ENCODE measurements around the gene LRRC7. TPM values are rescaled to one million over a fixed set of nuclear protein-coding genes. Genes with fewer than 3 reads are reported as not detected.

Gene LRRC7
- total and polyA plus RNA-seq, 2 experiments from 2014 or later, result 1.2 TPM; not detected in 1

DNA sequence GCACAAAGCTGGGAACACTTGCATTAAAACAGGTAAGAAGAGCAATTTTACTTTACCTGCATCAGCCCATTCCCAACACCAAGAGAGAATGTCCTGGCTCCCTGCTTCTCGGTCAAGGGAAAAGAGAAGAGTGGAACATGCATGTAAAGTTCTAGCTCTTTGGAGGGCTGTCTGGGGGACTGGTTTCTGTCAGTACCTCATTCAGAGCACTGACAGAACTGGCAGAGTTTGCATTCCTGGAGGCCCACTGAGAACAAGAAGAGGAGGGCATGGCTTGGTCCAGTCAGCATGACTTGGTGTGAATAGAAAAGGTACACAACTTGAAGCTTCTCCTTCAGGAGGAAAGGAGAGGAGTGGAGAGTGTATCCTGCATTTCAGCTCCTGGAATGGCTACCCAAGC is 83.9 kb downstream of the LRRC7 start (continued):
- TF ChIP-seq, protein P1, sequence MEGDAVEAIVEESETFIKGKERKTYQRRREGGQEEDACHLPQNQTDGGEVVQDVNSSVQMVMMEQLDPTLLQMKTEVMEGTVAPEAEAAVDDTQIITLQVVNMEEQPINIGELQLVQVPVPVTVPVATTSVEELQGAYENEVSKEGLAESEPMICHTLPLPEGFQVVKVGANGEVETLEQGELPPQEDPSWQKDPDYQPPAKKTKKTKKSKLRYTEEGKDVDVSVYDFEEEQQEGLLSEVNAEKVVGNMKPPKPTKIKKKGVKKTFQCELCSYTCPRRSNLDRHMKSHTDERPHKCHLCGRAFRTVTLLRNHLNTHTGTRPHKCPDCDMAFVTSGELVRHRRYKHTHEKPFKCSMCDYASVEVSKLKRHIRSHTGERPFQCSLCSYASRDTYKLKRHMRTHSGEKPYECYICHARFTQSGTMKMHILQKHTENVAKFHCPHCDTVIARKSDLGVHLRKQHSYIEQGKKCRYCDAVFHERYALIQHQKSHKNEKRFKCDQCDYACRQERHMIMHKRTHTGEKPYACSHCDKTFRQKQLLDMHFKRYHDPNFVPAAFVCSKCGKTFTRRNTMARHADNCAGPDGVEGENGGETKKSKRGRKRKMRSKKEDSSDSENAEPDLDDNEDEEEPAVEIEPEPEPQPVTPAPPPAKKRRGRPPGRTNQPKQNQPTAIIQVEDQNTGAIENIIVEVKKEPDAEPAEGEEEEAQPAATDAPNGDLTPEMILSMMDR (conservative IDR thresholded peaks at IDR 0.05; ENCODE audit: low read depth in 2 of 2), result no peak
- no peak for TF ChIP-seq POLR2AphosphoS5 (IDR thresholded peaks at IDR 0.05; ENCODE audit: low read depth)
- TF ChIP-seq EZH2phosphoT487 (IDR thresholded peaks at IDR 0.05; ENCODE audit: unreplicated experiment), result no peak
- TF ChIP-seq, protein P2, sequence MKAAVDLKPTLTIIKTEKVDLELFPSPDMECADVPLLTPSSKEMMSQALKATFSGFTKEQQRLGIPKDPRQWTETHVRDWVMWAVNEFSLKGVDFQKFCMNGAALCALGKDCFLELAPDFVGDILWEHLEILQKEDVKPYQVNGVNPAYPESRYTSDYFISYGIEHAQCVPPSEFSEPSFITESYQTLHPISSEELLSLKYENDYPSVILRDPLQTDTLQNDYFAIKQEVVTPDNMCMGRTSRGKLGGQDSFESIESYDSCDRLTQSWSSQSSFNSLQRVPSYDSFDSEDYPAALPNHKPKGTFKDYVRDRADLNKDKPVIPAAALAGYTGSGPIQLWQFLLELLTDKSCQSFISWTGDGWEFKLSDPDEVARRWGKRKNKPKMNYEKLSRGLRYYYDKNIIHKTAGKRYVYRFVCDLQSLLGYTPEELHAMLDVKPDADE (IDR thresholded peaks at IDR 0.05), result no peak
- TF ChIP-seq EZH2 (IDR thresholded peaks at IDR 0.05; ENCODE audit: low read depth, unreplicated experiment), result no peak
- TF ChIP-seq ZNF331 (CRISPR knock-in tag; IDR thresholded peaks at IDR 0.05; ENCODE audit: low read depth), result no peak
- TF ChIP-seq ZNF114 (CRISPR knock-in tag; IDR thresholded peaks at IDR 0.05), result no peak
- no peak for TF ChIP-seq NANOG (IDR thresholded peaks at IDR 0.05; ENCODE audit: borderline replicate concordance)

DNA sequence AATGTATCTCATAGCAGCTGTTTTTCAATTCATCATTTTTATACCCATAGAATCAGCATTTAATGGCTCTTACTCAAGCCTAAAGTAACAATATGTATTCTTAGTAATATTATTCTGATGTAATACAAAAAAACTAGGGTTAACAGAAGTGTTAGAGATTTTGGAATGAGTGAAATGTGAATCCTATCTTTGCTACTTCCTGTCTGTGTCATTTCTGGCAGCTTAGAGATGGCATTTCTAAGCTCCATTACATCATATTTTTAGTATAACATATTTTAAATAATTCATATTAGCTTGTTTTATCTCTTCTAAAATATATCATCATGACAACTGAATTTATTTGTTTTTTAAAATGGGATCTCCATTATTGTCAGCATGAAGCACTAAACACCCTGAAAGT is 90.2 kb downstream of the LRRC7 start:
- Histone ChIP-seq H4K20me1 (replicated peaks; ENCODE audit: insufficient read depth) (no peaks in the 10 kb centered on the region), H2AFZ (no peak overlapping the region), H3K27ac (ENCODE audit: low read depth) (no peak overlapping the region), H3F3A (replicated peaks; ENCODE audit: low read depth) (no peaks in the 10 kb centered on the region), H3K4me2 (no peak overlapping the region), H3K9me2 (ENCODE audit: insufficient read depth) (no peaks in the 10 kb centered on the region), H3K36me3 (ENCODE audit: insufficient read depth) (no peaks in the 10 kb centered on the region), H3K27me3 (ENCODE audit: insufficient read depth) (no peaks in the 10 kb centered on the region), H3K4me3 (no peak overlapping the region), H3K79me2 (replicated peaks; ENCODE audit: insufficient read depth) (no peaks in the 10 kb centered on the region), H3K4me1 (ENCODE audit: insufficient read depth) (no peaks in the 10 kb centered on the region)
- Mint-ChIP-seq H3K4me3 (no peak overlapping the region), H3K9me3 (no peaks in the 10 kb centered on the region), H3K27ac (no peak overlapping the region), H3K36me3 (ENCODE audit: low read depth) (no peaks in the 10 kb centered on the region), H3K4me1 (no peaks in the 10 kb centered on the region), H3K27me3 (ENCODE audit: insufficient read depth, low read depth, poor library complexity) (no peaks in the 10 kb centered on the region)
- no peak for DNase-seq (ENCODE audit: low spot score)
- no peak for ATAC-seq
- TF ChIP-seq POLR2AphosphoS5 (IDR thresholded peaks at IDR 0.05; ENCODE audit: low read depth) (no peak), CREB1 (CRISPR knock-in tag; IDR thresholded peaks at IDR 0.05; ENCODE audit: low read depth) (no peak), ZNF114 (CRISPR knock-in tag; IDR thresholded peaks at IDR 0.05) (no peak), JUNB (IDR thresholded peaks at IDR 0.05; ENCODE audit: unreplicated experiment) (no peak), ZNF331 (CRISPR knock-in tag; IDR thresholded peaks at IDR 0.05; ENCODE audit: low read depth) (no peak), EZH2phosphoT487 (IDR thresholded peaks at IDR 0.05; ENCODE audit: unreplicated experiment) (no peak), NANOG (IDR thresholded peaks at IDR 0.05; ENCODE audit: borderline replicate concordance) (no peak)
- TF ChIP-seq, protein P1 (conservative IDR thresholded peaks at IDR 0.05; ENCODE audit: low read depth in 2 of 2), result no peak
- TF ChIP-seq, protein P3, sequence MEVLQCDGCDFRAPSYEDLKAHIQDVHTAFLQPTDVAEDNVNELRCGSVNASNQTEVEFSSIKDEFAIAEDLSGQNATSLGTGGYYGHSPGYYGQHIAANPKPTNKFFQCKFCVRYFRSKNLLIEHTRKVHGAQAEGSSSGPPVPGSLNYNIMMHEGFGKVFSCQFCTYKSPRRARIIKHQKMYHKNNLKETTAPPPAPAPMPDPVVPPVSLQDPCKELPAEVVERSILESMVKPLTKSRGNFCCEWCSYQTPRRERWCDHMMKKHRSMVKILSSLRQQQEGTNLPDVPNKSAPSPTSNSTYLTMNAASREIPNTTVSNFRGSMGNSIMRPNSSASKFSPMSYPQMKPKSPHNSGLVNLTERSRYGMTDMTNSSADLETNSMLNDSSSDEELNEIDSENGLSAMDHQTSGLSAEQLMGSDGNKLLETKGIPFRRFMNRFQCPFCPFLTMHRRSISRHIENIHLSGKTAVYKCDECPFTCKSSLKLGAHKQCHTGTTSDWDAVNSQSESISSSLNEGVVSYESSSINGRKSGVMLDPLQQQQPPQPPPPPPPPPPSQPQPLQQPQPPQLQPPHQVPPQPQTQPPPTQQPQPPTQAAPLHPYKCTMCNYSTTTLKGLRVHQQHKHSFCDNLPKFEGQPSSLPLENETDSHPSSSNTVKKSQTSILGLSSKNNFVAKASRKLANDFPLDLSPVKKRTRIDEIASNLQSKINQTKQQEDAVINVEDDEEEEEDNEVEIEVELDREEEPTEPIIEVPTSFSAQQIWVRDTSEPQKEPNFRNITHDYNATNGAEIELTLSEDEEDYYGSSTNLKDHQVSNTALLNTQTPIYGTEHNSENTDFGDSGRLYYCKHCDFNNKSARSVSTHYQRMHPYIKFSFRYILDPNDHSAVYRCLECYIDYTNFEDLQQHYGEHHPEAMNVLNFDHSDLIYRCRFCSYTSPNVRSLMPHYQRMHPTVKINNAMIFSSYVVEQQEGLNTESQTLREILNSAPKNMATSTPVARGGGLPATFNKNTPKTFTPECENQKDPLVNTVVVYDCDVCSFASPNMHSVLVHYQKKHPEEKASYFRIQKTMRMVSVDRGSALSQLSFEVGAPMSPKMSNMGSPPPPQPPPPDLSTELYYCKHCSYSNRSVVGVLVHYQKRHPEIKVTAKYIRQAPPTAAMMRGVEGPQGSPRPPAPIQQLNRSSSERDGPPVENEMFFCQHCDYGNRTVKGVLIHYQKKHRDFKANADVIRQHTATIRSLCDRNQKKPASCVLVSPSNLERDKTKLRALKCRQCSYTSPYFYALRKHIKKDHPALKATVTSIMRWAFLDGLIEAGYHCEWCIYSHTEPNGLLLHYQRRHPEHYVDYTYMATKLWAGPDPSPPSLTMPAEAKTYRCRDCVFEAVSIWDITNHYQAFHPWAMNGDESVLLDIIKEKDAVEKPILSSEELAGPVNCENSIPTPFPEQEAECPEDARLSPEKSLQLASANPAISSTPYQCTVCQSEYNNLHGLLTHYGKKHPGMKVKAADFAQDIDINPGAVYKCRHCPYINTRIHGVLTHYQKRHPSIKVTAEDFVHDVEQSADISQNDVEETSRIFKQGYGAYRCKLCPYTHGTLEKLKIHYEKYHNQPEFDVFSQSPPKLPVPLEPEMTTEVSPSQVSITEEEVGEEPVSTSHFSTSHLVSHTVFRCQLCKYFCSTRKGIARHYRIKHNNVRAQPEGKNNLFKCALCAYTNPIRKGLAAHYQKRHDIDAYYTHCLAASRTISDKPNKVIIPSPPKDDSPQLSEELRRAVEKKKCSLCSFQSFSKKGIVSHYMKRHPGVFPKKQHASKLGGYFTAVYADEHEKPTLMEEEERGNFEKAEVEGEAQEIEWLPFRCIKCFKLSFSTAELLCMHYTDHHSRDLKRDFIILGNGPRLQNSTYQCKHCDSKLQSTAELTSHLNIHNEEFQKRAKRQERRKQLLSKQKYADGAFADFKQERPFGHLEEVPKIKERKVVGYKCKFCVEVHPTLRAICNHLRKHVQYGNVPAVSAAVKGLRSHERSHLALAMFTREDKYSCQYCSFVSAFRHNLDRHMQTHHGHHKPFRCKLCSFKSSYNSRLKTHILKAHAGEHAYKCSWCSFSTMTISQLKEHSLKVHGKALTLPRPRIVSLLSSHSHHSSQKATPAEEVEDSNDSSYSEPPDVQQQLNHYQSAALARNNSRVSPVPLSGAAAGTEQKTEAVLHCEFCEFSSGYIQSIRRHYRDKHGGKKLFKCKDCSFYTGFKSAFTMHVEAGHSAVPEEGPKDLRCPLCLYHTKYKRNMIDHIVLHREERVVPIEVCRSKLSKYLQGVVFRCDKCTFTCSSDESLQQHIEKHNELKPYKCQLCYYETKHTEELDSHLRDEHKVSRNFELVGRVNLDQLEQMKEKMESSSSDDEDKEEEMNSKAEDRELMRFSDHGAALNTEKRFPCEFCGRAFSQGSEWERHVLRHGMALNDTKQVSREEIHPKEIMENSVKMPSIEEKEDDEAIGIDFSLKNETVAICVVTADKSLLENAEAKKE (CRISPR knock-in tag; IDR thresholded peaks at IDR 0.05), result no peak
- TF ChIP-seq, protein P2 (IDR thresholded peaks at IDR 0.05), result no peak
